OCI-LY3 (cell line): ENCODE data around the gene DCLK1.

Experiments used
- H2AFZ ChIP-seq: fragments of 200-600, 300-600 bp; shearing (Covaris generic); 2 replicates; pipeline ENCODE4 v1.6.0; 2014; ENCODE audit warnings: antibody characterized with exemption, low read depth, low read length
- H3K27ac ChIP-seq: fragments of 200-600, 300-600 bp; sonication (generic); 2 replicates; pipeline ENCODE4 v1.5.1; 2014; ENCODE audit warnings: mild to moderate bottlenecking, low read length, moderate library complexity, mixed read lengths
- H3K27me3 ChIP-seq: fragments of 200-600, 300-600 bp; sonication (generic); 2 replicates; pipeline ENCODE4 v1.6.1; 2014; ENCODE audit warnings: low read depth, low read length, mixed read lengths
- H3K36me3 ChIP-seq: fragments of 200-600, 300-600 bp; sonication (generic); replicated peaks from 2 replicates; pipeline ENCODE3; 2014; ENCODE audit warnings: low read depth, low read length, mixed read lengths
- H3K4me1 ChIP-seq: fragments of 300-600, 200-600 bp; sonication (generic); 2 replicates; pipeline ENCODE4 v1.6.1; 2014; ENCODE audit warnings: low read length, mixed read lengths
- H3K4me2 ChIP-seq: fragments of 200-600, 300-600 bp; sonication (generic); 2 replicates; pipeline ENCODE4 v1.6.1; 2014; ENCODE audit warnings: low read length, mixed read lengths
- H3K4me3 ChIP-seq: fragments of 300-600, 200-600 bp; sonication (generic); 2 replicates; pipeline ENCODE4 v1.5.1; 2014; ENCODE audit warnings: antibody characterized with exemption, mild to moderate bottlenecking, low read length, moderate library complexity
- H3K79me2 ChIP-seq: fragments of 300-600, 200-600 bp; shearing (Covaris generic); 2 replicates; pipeline ENCODE4 v1.6.1; 2014; ENCODE audit warnings: mild to moderate bottlenecking, low read length, mixed read lengths
- H3K9ac ChIP-seq: fragments of 300-600, 200-600 bp; shearing (Covaris generic); 2 replicates; pipeline ENCODE4 v1.6.0; 2014; ENCODE audit warnings: mild to moderate bottlenecking, low read length, moderate library complexity
- H3K9me3 ChIP-seq: fragments of 200-600, 300-600 bp; shearing (Covaris generic); 2 replicates; pipeline ENCODE4 v1.6.1; 2014; ENCODE audit warnings: low read length, mixed read lengths; ENCODE audit not compliant: insufficient read depth
- H4K20me1 ChIP-seq: fragments of 200-600, 300-600 bp; sonication (generic); 2 replicates; pipeline ENCODE4 v1.6.1; 2016; ENCODE audit warnings: low read length, mixed read lengths; ENCODE audit not compliant: insufficient read depth
- CTCF ChIP-seq: fragments of 200-600, 300-600 bp; sonication (generic); IDR thresholded peaks from 2 replicates; pipeline ENCODE4 v1.5.1; 2014; ENCODE audit warnings: antibody characterized with exemption, low read length, low read depth
- EZH2phosphoT487 ChIP-seq: fragments of 200-600 bp; shearing (Covaris generic); IDR thresholded peaks from 2 replicates; pipeline ENCODE4 v1.6.1; 2018; ENCODE audit warnings: antibody characterized with exemption, mixed run types, low read depth

Gene DCLK1

GRCh38 chr13:35761440-35762252, 369.5 kb downstream of the DCLK1 start:
- Histone ChIP-seq H3K4me1 (no peaks in the 10 kb centered on the region), H3K9me3 (peaks cover 15% of the 10 kb centered on the region), H3K4me3 (no peak overlapping the region), H4K20me1 (no peaks in the 10 kb centered on the region), H3K27me3 (0 out of 2 replicates have a peak, but pooled peaks cover under 1% of the 10 kb centered on the region), H3K79me2 (no peaks in the 10 kb centered on the region), H3K27ac (no peak overlapping the region), H3K4me2 (no peak overlapping the region), H3K36me3 (no peaks in the 10 kb centered on the region), H3K9ac (no peak overlapping the region), H2AFZ (no peak overlapping the region)
- TF ChIP-seq EZH2phosphoT487 (no peak), CTCF (no peak)

GRCh38 chr13:35760735-35761281, 370.4 kb downstream of the DCLK1 start:
- no peaks in the 10 kb centered on the region for H3K36me3 ChIP-seq
- TF ChIP-seq CTCF, result no peak
- TF ChIP-seq EZH2phosphoT487, result no peak
- no peak overlapping the region for H3K4me2 ChIP-seq
- H2AFZ ChIP-seq, result no peak overlapping the region
- H3K9me3 ChIP-seq, result peaks cover 15% of the 10 kb centered on the region
- no peak overlapping the region for H3K4me3 ChIP-seq
- no peaks in the 10 kb centered on the region for H4K20me1 ChIP-seq
- H3K27me3 ChIP-seq, result peaks cover 9% of the 10 kb centered on the region; the same call in 1 of the 2 replicates
- H3K9ac ChIP-seq, result no peak overlapping the region
- no peaks in the 10 kb centered on the region for H3K79me2 ChIP-seq
- no peaks in the 10 kb centered on the region for H3K4me1 ChIP-seq
- H3K27ac ChIP-seq, result no peak overlapping the region

GRCh38 chr13:35747594-35747993, 383.6 kb downstream of the DCLK1 start:
- H3K36me3 ChIP-seq, result no peaks in the 10 kb centered on the region
- no peaks in the 10 kb centered on the region for H3K79me2 ChIP-seq
- H3K27me3 ChIP-seq, result peaks cover 6% of the 10 kb centered on the region; the same call in 1 of the 2 replicates
- H4K20me1 ChIP-seq, result no peaks in the 10 kb centered on the region
- no peak overlapping the region for H2AFZ ChIP-seq
- H3K4me3 ChIP-seq, result no peak overlapping the region
- no peak overlapping the region for H3K9ac ChIP-seq
- no peak overlapping the region for H3K27ac ChIP-seq
- no peak for TF ChIP-seq CTCF
- no peak for TF ChIP-seq EZH2phosphoT487
- H3K4me2 ChIP-seq, result no peak overlapping the region
- H3K4me1 ChIP-seq, result no peaks in the 10 kb centered on the region
- H3K9me3 ChIP-seq, result no peaks in the 10 kb centered on the region; the same call in 1 of the 2 replicates

DNA sequence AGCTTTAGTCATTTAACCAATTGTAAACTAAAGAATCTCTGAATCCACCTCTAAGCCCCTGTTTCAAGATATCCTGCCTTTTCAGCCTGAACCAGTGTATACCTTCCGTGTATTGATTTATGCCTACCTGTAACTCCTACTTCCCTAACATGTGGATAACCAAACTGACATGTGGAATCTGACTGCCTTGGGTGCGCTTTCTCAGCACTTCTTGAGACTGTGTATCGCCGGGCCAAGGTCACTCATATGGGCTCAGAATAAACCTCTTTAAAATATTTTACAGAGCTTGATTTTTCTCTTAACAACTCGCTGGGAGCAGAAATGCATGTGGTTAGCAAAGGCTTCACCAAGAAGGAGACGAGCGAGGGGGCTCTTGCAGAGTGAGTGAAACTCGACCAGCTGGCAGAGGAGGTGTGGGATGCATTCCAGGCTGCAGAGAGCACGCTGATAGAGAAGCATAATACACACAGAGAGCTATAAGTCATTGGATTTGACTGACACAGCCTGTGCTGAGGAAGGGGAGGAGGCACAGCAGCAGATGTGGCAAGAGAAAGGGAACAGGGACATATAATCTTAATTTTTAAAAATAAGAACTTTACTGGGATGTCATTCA, 386.5 kb downstream of the DCLK1 start:
- H3K79me2 ChIP-seq, result no peaks in the 10 kb centered on the region
- H3K27me3 ChIP-seq, result peaks cover 3% of the 10 kb centered on the region; the same call in 1 of the 2 replicates
- no peaks in the 10 kb centered on the region for H4K20me1 ChIP-seq
- H3K4me1 ChIP-seq, result no peaks in the 10 kb centered on the region
- H2AFZ ChIP-seq, result no peak overlapping the region
- no peaks in the 10 kb centered on the region for H3K36me3 ChIP-seq
- H3K4me2 ChIP-seq, result no peak overlapping the region
- H3K4me3 ChIP-seq, result no peak overlapping the region
- no peak overlapping the region for H3K27ac ChIP-seq
- TF ChIP-seq CTCF, result no peak
- TF ChIP-seq EZH2phosphoT487, result no peak
- H3K9me3 ChIP-seq, result no peaks in the 10 kb centered on the region; the same call in 1 of the 2 replicates
- H3K9ac ChIP-seq, result no peak overlapping the region
